GM19240 (cell line): ENCODE data around the gene MYT1.
"Not testable (repeated sequence)": the region's sequence is repeated elsewhere in the genome, so short reads cannot be mapped to it uniquely, and the experiment has no call there.

Experiments
- DNase-seq: peaks from one replicate; pipeline ENCODE4 v3.0.0; 2011; ENCODE audit warnings: low spot score; ENCODE audit not compliant: insufficient read length

MYT1 gene

GRCh38 chr20:64229507-64230061, 65.3 kb downstream of the MYT1 start:
- no peak for DNase-seq

- DNase-seq, result no peak
These were observed 66.4 kb downstream of the MYT1 start for GRCh38 chr20:64230461-64231145.

- no peak for DNase-seq
These were observed 67.6 kb downstream of the MYT1 start for GRCh38 chr20:64231621-64232550.

- no peak for DNase-seq
These were observed 68.5 kb downstream of the MYT1 start for GRCh38 chr20:64232794-64233193.

- DNase-seq, result no peak
These were observed 69.5 kb downstream of the MYT1 start for GRCh38 chr20:64233725-64234124.

- DNase-seq, result no peak
These were observed 70.1 kb downstream of the MYT1 start for GRCh38 chr20:64234291-64234791.

GRCh38 chr20:64234921-64235565, 70.8 kb downstream of the MYT1 start:
- not testable (repeated sequence) for DNase-seq

- DNase-seq, result no peak
These were observed 72.2 kb downstream of the MYT1 start for GRCh38 chr20:64236137-64237088.

- DNase-seq, result no peak
These were observed 73.1 kb downstream of the MYT1 start for GRCh38 chr20:64237316-64237715.

- DNase-seq, result no peak
These were observed 74.0 kb downstream of the MYT1 start for GRCh38 chr20:64238115-64238825.

GRCh38 chr20:64238851-64239387, 74.7 kb downstream of the MYT1 start:
- peak; percentile 64 for DNase-seq

GRCh38 chr20:64239449-64240242, 75.4 kb downstream of the MYT1 start:
- no peak for DNase-seq

- DNase-seq, result no peak
These were observed 76.2 kb downstream of the MYT1 start for GRCh38 chr20:64240243-64241015.

- no peak for DNase-seq
These were observed 76.8 kb downstream of the MYT1 start for GRCh38 chr20:64241061-64241460.

- no peak for DNase-seq
These were observed 77.9 kb downstream of the MYT1 start for GRCh38 chr20:64242003-64242796.

GRCh38 chr20:64242797-64243475, 78.7 kb downstream of the MYT1 start:
- no peak for DNase-seq
